Mammary epithelial cell (primary cell): Measurements from ENCODE around the gene DENND1C.

Experiments
- EZH2 ChIP-seq: IDR thresholded peaks from 2 replicates; pipeline ENCODE4 v1.6.1; 2012; ENCODE audit warnings: low read length, inconsistent platforms, borderline replicate concordance
- TF ChIP-seq, protein P1 (sequence below), 2 donors: IDR thresholded peaks in 1 of 2; conservative IDR thresholded peaks in 1 of 2; 2 replicates each; pipeline ENCODE4 v1.5.1; 2011 to 2012; ENCODE audit warnings: inconsistent platforms in 2 of 2, low read length in 2 of 2, mild to moderate bottlenecking in 2 of 2, control low read depth in 1 of 2, low read depth in 1 of 2; ENCODE audit not compliant: insufficient read depth in 1 of 2; ENCODE audit errors: extremely low read depth in 1 of 2

DNA sequence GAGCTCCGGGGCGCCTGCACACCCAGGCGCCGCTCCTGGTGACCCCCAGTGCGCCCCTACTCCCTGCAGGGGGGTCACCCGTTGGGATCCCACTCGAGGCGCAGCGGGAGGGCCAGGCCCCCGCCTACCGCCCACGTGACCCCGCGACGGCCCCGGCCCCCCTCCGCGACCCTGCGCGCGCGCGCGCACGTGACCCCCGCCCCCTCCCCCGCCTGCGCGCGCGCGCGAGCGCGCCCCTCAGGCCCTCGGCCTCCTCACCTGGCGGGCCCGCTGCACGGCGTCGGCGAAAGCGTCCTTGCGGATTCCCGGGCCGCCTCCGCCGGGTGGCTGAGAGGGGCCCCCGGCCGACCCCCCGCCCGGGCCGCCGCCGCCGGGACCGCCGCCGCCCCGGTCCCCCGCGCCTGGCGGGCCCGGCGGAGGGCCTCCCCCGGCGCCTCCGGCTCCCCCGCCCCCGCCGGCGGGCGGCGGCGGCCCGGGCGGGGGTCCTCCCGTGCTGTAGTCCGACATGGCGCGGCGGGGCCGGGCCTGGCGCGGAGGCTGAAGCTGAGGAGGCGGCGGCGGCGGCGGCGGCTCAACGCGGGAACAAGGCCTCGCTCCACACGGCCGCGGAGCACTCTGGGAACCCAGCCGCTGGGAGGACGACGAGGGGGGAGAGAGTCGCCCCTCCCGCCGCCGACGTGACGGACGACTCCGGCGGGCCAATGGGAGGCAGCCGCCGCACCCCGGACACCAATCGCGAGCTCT lies 57.2 kb downstream of the DENND1C start, which contains the start of gene KHSRP:
- TF ChIP-seq, protein P1, sequence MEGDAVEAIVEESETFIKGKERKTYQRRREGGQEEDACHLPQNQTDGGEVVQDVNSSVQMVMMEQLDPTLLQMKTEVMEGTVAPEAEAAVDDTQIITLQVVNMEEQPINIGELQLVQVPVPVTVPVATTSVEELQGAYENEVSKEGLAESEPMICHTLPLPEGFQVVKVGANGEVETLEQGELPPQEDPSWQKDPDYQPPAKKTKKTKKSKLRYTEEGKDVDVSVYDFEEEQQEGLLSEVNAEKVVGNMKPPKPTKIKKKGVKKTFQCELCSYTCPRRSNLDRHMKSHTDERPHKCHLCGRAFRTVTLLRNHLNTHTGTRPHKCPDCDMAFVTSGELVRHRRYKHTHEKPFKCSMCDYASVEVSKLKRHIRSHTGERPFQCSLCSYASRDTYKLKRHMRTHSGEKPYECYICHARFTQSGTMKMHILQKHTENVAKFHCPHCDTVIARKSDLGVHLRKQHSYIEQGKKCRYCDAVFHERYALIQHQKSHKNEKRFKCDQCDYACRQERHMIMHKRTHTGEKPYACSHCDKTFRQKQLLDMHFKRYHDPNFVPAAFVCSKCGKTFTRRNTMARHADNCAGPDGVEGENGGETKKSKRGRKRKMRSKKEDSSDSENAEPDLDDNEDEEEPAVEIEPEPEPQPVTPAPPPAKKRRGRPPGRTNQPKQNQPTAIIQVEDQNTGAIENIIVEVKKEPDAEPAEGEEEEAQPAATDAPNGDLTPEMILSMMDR (conservative IDR thresholded peaks at IDR 0.05 in 1 of 2, IDR thresholded peaks at IDR 0.05 in 1 of 2; ENCODE audit: extremely low read depth in 1 of 2, insufficient read depth in 1 of 2, low read depth in 1 of 2, low read length in 2 of 2) = no peak
- TF ChIP-seq EZH2 = no peak
